Measurements from ENCODE around the gene NPPB.
"Not testable (repeated sequence)": the region's sequence is repeated elsewhere in the genome, so short reads cannot be mapped to it uniquely, and the experiment has no call there.

NPPB gene

GRCh38 chr1:11903210-11903609 is 44.5 kb upstream of the NPPB start:
- Histone ChIP-seq H3K27me3 (replicated peaks; ENCODE audit: control insufficient read depth, insufficient read depth, low read length) (peaks cover 2% of the 10 kb centered on the region; the same call in 1 of the 2 replicates), H3K36me3 (ENCODE audit: control insufficient read depth, insufficient read depth, low read length) (no peaks in the 10 kb centered on the region), H3K4me3 (replicated peaks; ENCODE audit: low read depth, low read length) (no peak overlapping the region)
- no peak for DNase-seq (ENCODE audit: extremely low read depth, insufficient read length)
- no peak for TF ChIP-seq CTCF (IDR thresholded peaks at IDR 0.05; ENCODE audit: insufficient read depth, low read length, poor library complexity, severe bottlenecking)

- H3K36me3 ChIP-seq (ENCODE audit: control insufficient read depth, insufficient read depth, low read length); H3K27me3 ChIP-seq (replicated peaks; ENCODE audit: control insufficient read depth, insufficient read depth, low read length); H3K4me3 ChIP-seq (replicated peaks; ENCODE audit: low read depth, low read length); DNase-seq (ENCODE audit: extremely low read depth, insufficient read length): not testable (repeated sequence)
These were observed 42.7 kb upstream of the NPPB start for GRCh38 chr1:11901446-11901845.

- Histone ChIP-seq H3K36me3 (ENCODE audit: control insufficient read depth, insufficient read depth, low read length) (no peaks in the 10 kb centered on the region), H3K4me3 (replicated peaks; ENCODE audit: low read depth, low read length) (no peak overlapping the region), H3K27me3 (replicated peaks; ENCODE audit: control insufficient read depth, insufficient read depth, low read length) (peaks cover 2% of the 10 kb centered on the region)
- no peak for DNase-seq (ENCODE audit: extremely low read depth, insufficient read length)
- no peak for TF ChIP-seq CTCF (IDR thresholded peaks at IDR 0.05; ENCODE audit: insufficient read depth, low read length, poor library complexity, severe bottlenecking)
These were observed 40.2 kb upstream of the NPPB start for GRCh38 chr1:11898831-11899467.

- H3K4me3 ChIP-seq (replicated peaks; ENCODE audit: low read depth, low read length): no peak overlapping the region
- H3K27me3 ChIP-seq (replicated peaks; ENCODE audit: control insufficient read depth, insufficient read depth, low read length): peaks cover 2% of the 10 kb centered on the region
- DNase-seq (ENCODE audit: extremely low read depth, insufficient read length): no peak
These were observed 39.5 kb upstream of the NPPB start for GRCh38 chr1:11898086-11898785.

GRCh38 chr1:11894501-11894900 is 35.8 kb upstream of the NPPB start:
- not testable (repeated sequence) for H3K4me3 ChIP-seq (replicated peaks; ENCODE audit: low read depth, low read length); DNase-seq (ENCODE audit: extremely low read depth, insufficient read length); H3K36me3 ChIP-seq (ENCODE audit: control insufficient read depth, insufficient read depth, low read length); H3K27me3 ChIP-seq (replicated peaks; ENCODE audit: control insufficient read depth, insufficient read depth, low read length)

More at GRCh38 chr1:11898086-11898785, 39.5 kb upstream of the NPPB start:
- H3K36me3 ChIP-seq (ENCODE audit: control insufficient read depth, insufficient read depth, low read length): no peaks in the 10 kb centered on the region
- no peak for TF ChIP-seq CTCF (IDR thresholded peaks at IDR 0.05; ENCODE audit: insufficient read depth, low read length, poor library complexity, severe bottlenecking)

- Histone ChIP-seq H3K36me3 (ENCODE audit: control insufficient read depth, insufficient read depth, low read length) (no peaks in the 10 kb centered on the region), H3K4me3 (replicated peaks; ENCODE audit: low read depth, low read length) (no peak overlapping the region), H3K27me3 (replicated peaks; ENCODE audit: control insufficient read depth, insufficient read depth, low read length) (no peaks in the 10 kb centered on the region; the same call in none of the 2 replicates)
- peak; percentile 98 for TF ChIP-seq CTCF (IDR thresholded peaks at IDR 0.05; ENCODE audit: insufficient read depth, low read length, poor library complexity, severe bottlenecking)
- DNase-seq (ENCODE audit: extremely low read depth, insufficient read length): peak; percentile 36
These were observed 35.1 kb upstream of the NPPB start for GRCh38 chr1:11893907-11894251.
